ENCODE results near the gene MXD1.

GRCh38 chr2:69947325-69947931 lies 32.5 kb downstream of the MXD1 start:
- TF ChIP-seq CTCF (optimal IDR thresholded peaks at IDR 0.05 in 1 of 3, IDR thresholded peaks at IDR 0.05 in 1 of 3, conservative IDR thresholded peaks at IDR 0.05 in 1 of 3; ENCODE audit: extremely low read depth in 1 of 3, insufficient read depth in 2 of 3, low read length in 3 of 3) (no peak), EZH2 (IDR thresholded peaks at IDR 0.05; ENCODE audit: low read length) (no peak)

All from keratinocyte (primary cell).